K562 (cell line): ENCODE measurements around the gene GGT6. TPM values are rescaled to one million over a fixed set of nuclear protein-coding genes. Genes with fewer than 3 reads are reported as not detected.

Source experiments
- ADNP ChIP-seq: fragments of 200-800 bp; sonication (Bioruptor generic); IDR thresholded peaks from 2 replicates; pipeline ENCODE4 v1.6.1; 2016; ENCODE audit warnings: missing genetic modification characterization, missing compliant biosample characterization
- CBX5 ChIP-seq: IDR thresholded peaks from 2 replicates; pipeline ENCODE4 v1.6.1; 2014; ENCODE audit warnings: low read depth, borderline replicate concordance
- E2F4 ChIP-seq: sonication (generic); formaldehyde crosslinking; IDR thresholded peaks from 2 replicates; pipeline ENCODE4 v1.8.0; 2022; ENCODE audit warnings: mild to moderate bottlenecking, low read depth, missing genetic modification reagents
- ELF4 ChIP-seq: fragments of 450-650 bp; formaldehyde crosslinking; IDR thresholded peaks from 2 replicates; pipeline ENCODE4 v1.4.0; 2022; ENCODE audit warnings: missing genetic modification characterization
- FOXM1 ChIP-seq, 2 experiments: fragments of 450-650 bp in 1 of 2; sonication (generic) in 1 of 2; formaldehyde crosslinking in 1 of 2; IDR thresholded peaks; 2 replicates each; pipeline versions ENCODE4 v1.6.1 to v1.9.0; 2017 to 2022; ENCODE audit warnings: low read depth in 2 of 2, mild to moderate bottlenecking in 2 of 2, missing genetic modification reagents in 1 of 2, moderate library complexity in 1 of 2
- GATAD2A ChIP-seq: fragments of 450-650 bp; IDR thresholded peaks from 2 replicates; pipeline ENCODE4 v1.6.1; 2017
- GATAD2B ChIP-seq: fragments of 450-650 bp; IDR thresholded peaks from 2 replicates; pipeline ENCODE4 v1.6.1; 2017; ENCODE audit warnings: mild to moderate bottlenecking, borderline replicate concordance
- LARP7 ChIP-seq: fragments of 450-650 bp; IDR thresholded peaks from 2 replicates; pipeline ENCODE4 v1.6.1; 2016
- MEF2A ChIP-seq: IDR thresholded peaks from 2 replicates; pipeline ENCODE4 v1.6.1; 2011; ENCODE audit warnings: low read depth, mild to moderate bottlenecking, low read length, moderate library complexity; ENCODE audit not compliant: control insufficient read depth
- MYBL2 ChIP-seq, 2 experiments: fragments of 450-650 bp in 1 of 2; sonication (generic) in 1 of 2; formaldehyde crosslinking in 1 of 2; IDR thresholded peaks; 2 replicates each; pipeline versions ENCODE4 v1.6.1 to v1.8.1; 2017 to 2022; ENCODE audit warnings: borderline replicate concordance in 1 of 2, inconsistent platforms in 1 of 2, low read depth in 1 of 2, mild to moderate bottlenecking in 1 of 2, missing genetic modification reagents in 1 of 2, moderate library complexity in 1 of 2
- NCOR1 ChIP-seq: fragments of 450-650 bp; IDR thresholded peaks from 2 replicates; pipeline ENCODE4 v1.6.1; 2016; ENCODE audit warnings: mild to moderate bottlenecking, moderate library complexity
- NFATC3 ChIP-seq: fragments of 450-650 bp; IDR thresholded peaks from 2 replicates; pipeline ENCODE4 v1.6.1; 2017; ENCODE audit warnings: mild to moderate bottlenecking
- NFIX ChIP-seq: fragments of 250-450 bp; sonication (Bioruptor Pico); IDR thresholded peaks from 2 replicates; pipeline ENCODE4 v1.4.0; 2020; ENCODE audit warnings: low read depth, mild to moderate bottlenecking, moderate library complexity
- NFYB ChIP-seq: IDR thresholded peaks from 2 replicates; pipeline ENCODE4 v1.6.1; 2011; ENCODE audit warnings: mild to moderate bottlenecking, moderate library complexity; ENCODE audit not compliant: insufficient read length; ENCODE audit errors: extremely low read depth
- NR2C1 ChIP-seq, 2 experiments: fragments of 450-650 bp; IDR thresholded peaks; 2 replicates each; pipeline ENCODE4 v1.6.1; 2017; ENCODE audit warnings: mild to moderate bottlenecking in 2 of 2, antibody characterized with exemption in 1 of 2, inconsistent platforms in 1 of 2, missing compliant biosample characterization in 1 of 2, missing genetic modification characterization in 1 of 2
- NRF1 ChIP-seq, 2 experiments: fragments of 450-650 bp; IDR thresholded peaks in 1 of 2; conservative IDR thresholded peaks in 1 of 2; 2 replicates each; pipeline ENCODE4 v1.6.1; 2014; ENCODE audit warnings: mild to moderate bottlenecking in 2 of 2
- RFX7 ChIP-seq: fragments of 250-450 bp; sonication (Bioruptor Pico); IDR thresholded peaks from 2 replicates; pipeline ENCODE4 v1.5.1; 2021; ENCODE audit warnings: mild to moderate bottlenecking
- SMAD2 ChIP-seq: fragments of 150-350 bp; IDR thresholded peaks from 2 replicates; pipeline ENCODE4 v1.6.1; 2014; ENCODE audit warnings: low read depth, mild to moderate bottlenecking, low read length
- SPI1 ChIP-seq: IDR thresholded peaks from 2 replicates; pipeline ENCODE4 v1.6.1; 2011; ENCODE audit warnings: low read depth, low read length, control low read depth, borderline replicate concordance
- TBP ChIP-seq: optimal IDR thresholded peaks from 2 replicates; pipeline ENCODE3; 2011; ENCODE audit warnings: low read depth, low read length, improper control_type of control experiment
- ZNF12 ChIP-seq: sonication (generic); formaldehyde crosslinking; IDR thresholded peaks from 2 replicates; pipeline ENCODE4 v1.4.0; 2020; ENCODE audit warnings: mild to moderate bottlenecking, missing genetic modification reagents
- ZNF589 ChIP-seq: fragments of 200-800 bp; sonication (Bioruptor generic); IDR thresholded peaks from 2 replicates; pipeline ENCODE4 v1.6.1; 2016; ENCODE audit warnings: low read depth, missing genetic modification characterization, missing compliant biosample characterization
- ZNF717 ChIP-seq: fragments of 250-450 bp; sonication (Bioruptor Pico); IDR thresholded peaks from 2 replicates; pipeline ENCODE4 v1.5.0; 2021
- polyA plus RNA-seq, 8 experiments: library from polyadenylated mRNA; depleted of rRNA in 4 of 8; stranded (reverse) in 5 of 8; unstranded in 3 of 8; fragments of >200 nt; fragmentation: Nextera tagmentation in 2 of 8; fragmentation: Illumina TruSeq in 1 of 8; extraction: Ambion mirVana in 2 of 8; extraction: Trizol in 1 of 8; gene quantifications; 2 replicates each; pipeline versions ENCODE4 v1.2.1 to v1.2.3, GENCODE V29; 2011 to 2014; ENCODE audit warnings: inconsistent platforms in 1 of 8, missing spikeins in 1 of 8
- total RNA-seq, 7 experiments: library from RNA; depleted of rRNA in 6 of 7; stranded (reverse); fragments of >200 nt in 6 of 7; fragmentation: Illumina TruSeq in 2 of 7; extraction: Trizol in 2 of 7; gene quantifications; 2 replicates each; pipeline versions ENCODE4 v1.2.1 to v1.2.3, GENCODE V29; 2011 to 2021; ENCODE audit warnings: low replicate concordance in 1 of 7
- TF ChIP-seq, protein P1 (sequence below): fragments of 250-450 bp; sonication (Bioruptor Pico); IDR thresholded peaks from 2 replicates; pipeline ENCODE4 v1.9.0; 2021; ENCODE audit warnings: mild to moderate bottlenecking, inconsistent platforms

GGT6 gene
- total and polyA plus RNA-seq, 9 of the 15 experiments (the other 6 are each of a cell fraction or from before 2014, with no cell fraction given): 0.09 TPM; not detected in 8

DNA sequence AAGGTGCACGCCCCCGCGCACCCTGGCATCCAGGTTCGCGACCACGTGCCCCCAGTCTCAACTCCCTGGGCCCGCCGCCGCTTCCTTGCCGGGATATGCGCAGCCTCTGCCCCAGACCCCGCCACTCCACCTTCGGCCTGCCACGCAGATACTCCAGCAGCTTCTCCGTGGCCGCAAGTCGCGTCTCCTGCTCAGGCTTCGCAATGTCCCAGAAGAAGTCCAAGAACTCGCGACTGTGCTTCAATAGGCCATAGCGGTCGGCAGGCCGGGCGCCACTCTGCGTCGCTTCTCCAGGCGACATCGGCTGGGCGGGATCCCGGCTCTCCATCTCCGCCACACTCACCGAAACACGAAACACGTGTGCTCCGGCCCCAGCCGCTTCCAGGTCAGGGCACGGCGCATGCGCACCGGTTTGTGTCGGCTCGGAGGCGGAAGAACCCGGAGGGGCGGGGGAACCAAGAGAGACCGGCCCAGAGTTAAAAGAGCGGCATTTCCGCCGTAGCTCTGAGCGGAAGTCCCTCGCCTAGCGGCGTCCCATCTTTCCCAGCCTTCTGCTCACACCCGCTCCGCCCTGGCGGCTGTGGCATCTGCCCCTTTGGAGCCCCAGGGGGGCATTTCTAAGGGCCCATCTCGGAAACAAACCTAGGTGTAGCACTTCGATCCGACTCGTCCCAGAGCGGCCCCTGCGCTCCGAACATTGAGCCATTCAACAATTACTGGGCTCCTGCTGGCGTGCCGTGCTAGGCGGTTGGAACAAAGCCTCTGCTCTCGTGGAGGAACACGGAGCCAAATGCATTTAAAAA is 5.2 kb downstream of the GGT6 start, which contains the start of gene MYBBP1A (continued):
- TF ChIP-seq E2F4 (no peak), MYBL2 (IDR thresholded peaks at IDR 0.05; ENCODE audit: low read depth) (no peak), MYBL2 (CRISPR knock-in tag; IDR thresholded peaks at IDR 0.05; ENCODE audit: borderline replicate concordance) (no peak), TBP (peak; percentile 78), LARP7 (no peak), FOXM1 (IDR thresholded peaks at IDR 0.05; ENCODE audit: low read depth) (no peak), FOXM1 (CRISPR knock-in tag; IDR thresholded peaks at IDR 0.05; ENCODE audit: low read depth) (peak; percentile 69; the same call in 1 of the 2 replicates), ZNF589 (no peak), NCOR1 (no peak), NR2C1 (IDR thresholded peaks at IDR 0.05) (peak; percentile 94), NR2C1 (tag; IDR thresholded peaks at IDR 0.05) (peak; percentile 95), ZNF12 (CRISPR knock-in tag) (no peak), SMAD2 (no peak), SPI1 (peak; percentile 73; the same call in 1 of the 2 replicates), NFIX (CRISPR knock-in tag) (no peak), ZNF717 (no peak), NFATC3 (no peak), GATAD2A (no peak), NRF1 (conservative IDR thresholded peaks at IDR 0.05 in 1 of 2, IDR thresholded peaks at IDR 0.05 in 1 of 2) (peak; percentile 97 to 98), CBX5 (no peak), ELF4 (CRISPR knock-in tag) (no peak), NFYB (no peak), GATAD2B (no peak), MEF2A (no peak), RFX7 (no peak), ADNP (no peak)
- TF ChIP-seq, protein P1, sequence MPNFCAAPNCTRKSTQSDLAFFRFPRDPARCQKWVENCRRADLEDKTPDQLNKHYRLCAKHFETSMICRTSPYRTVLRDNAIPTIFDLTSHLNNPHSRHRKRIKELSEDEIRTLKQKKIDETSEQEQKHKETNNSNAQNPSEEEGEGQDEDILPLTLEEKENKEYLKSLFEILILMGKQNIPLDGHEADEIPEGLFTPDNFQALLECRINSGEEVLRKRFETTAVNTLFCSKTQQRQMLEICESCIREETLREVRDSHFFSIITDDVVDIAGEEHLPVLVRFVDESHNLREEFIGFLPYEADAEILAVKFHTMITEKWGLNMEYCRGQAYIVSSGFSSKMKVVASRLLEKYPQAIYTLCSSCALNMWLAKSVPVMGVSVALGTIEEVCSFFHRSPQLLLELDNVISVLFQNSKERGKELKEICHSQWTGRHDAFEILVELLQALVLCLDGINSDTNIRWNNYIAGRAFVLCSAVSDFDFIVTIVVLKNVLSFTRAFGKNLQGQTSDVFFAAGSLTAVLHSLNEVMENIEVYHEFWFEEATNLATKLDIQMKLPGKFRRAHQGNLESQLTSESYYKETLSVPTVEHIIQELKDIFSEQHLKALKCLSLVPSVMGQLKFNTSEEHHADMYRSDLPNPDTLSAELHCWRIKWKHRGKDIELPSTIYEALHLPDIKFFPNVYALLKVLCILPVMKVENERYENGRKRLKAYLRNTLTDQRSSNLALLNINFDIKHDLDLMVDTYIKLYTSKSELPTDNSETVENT (CRISPR knock-in tag): 0 out of 2 replicates have a peak, but pooled peaks have one; percentile 43
